Gastrocnemius medialis (tissue), 4 donors: Measurements from ENCODE around the gene CAND2. TPM values are rescaled to one million over a fixed set of nuclear protein-coding genes. Genes with fewer than 3 reads are reported as not detected.
"Not testable (repeated sequence)": the region's sequence is repeated elsewhere in the genome, so short reads cannot be mapped to it uniquely, and the experiment has no call there.

Experiments
- ATAC-seq, 2 donors: fragments of 150-250 bp; one replicate each; pipeline ENCODE4 v1.9.1; 2016
- DNase-seq, 2 donors: peaks; one replicate each; pipeline ENCODE4 v3.0.0-alpha.2; 2019
- H3K27ac ChIP-seq, 4 donors: fragments of 200-600 bp; sonication (generic); 1 replicate in 1 of 4; 2 replicates in 3 of 4; pipeline ENCODE4 v1.5.1; 2016 to 2018; ENCODE audit warnings: mild to moderate bottlenecking in 2 of 4, moderate library complexity in 1 of 4
- H3K27me3 ChIP-seq, 3 donors: fragments of 200-600 bp; sonication (generic) in 2 of 3; 1 replicate in 1 of 3; 2 replicates in 2 of 3; pipeline versions ENCODE4 v1.5.1 to v1.6.0; 2016 to 2019; ENCODE audit warnings: mild to moderate bottlenecking in 1 of 3, moderate library complexity in 1 of 3
- H3K36me3 ChIP-seq, 2 donors: fragments of 200-600 bp; sonication (generic) in 1 of 2; one replicate each; pipeline ENCODE4 v1.5.1; 2017 to 2018
- H3K4me1 ChIP-seq, 2 donors: fragments of 200-600 bp; sonication (generic) in 1 of 2; one replicate each; pipeline ENCODE4 v1.5.1; 2016 to 2017; ENCODE audit warnings: mild to moderate bottlenecking in 2 of 2
- H3K4me3 ChIP-seq, 4 donors: fragments of 200-600 bp; sonication (generic) in 3 of 4; 1 replicate in 1 of 4; 2 replicates in 3 of 4; pipeline ENCODE4 v1.5.1; 2016 to 2019; ENCODE audit warnings: mild to moderate bottlenecking in 2 of 4
- H3K9me3 ChIP-seq, 3 donors: fragments of 200-600 bp; sonication (generic) in 2 of 3; 1 replicate in 1 of 3; 2 replicates in 2 of 3; pipeline ENCODE4 v1.5.1; 2016 to 2019
- CTCF ChIP-seq, 5 experiments: fragments of 450-650 bp in 3 of 5; fragments of 200-600 bp in 2 of 5; sonication (generic) in 2 of 5; IDR thresholded peaks in 4 of 5; conservative IDR thresholded peaks in 1 of 5; 1 replicate in 4 of 5; 2 replicates in 1 of 5; pipeline ENCODE4 v1.5.1; 2016 to 2019; ENCODE audit warnings: antibody characterized with exemption in 5 of 5, mild to moderate bottlenecking in 3 of 5, moderate library complexity in 3 of 5
- POLR2A ChIP-seq, 2 donors: fragments of 450-650 bp; IDR thresholded peaks; one replicate each; pipeline ENCODE4 v1.6.1; 2017; ENCODE audit warnings: antibody characterized with exemption in 2 of 2, mild to moderate bottlenecking in 2 of 2, moderate library complexity in 2 of 2
- in situ Hi-C, 4 donors: fragments of 200-750 bp; cut with MboI; loops; one replicate each; pipeline versions ENCODE4 v1.15.0 to v1.8.0; 2017; ENCODE audit warnings: low sequenced_read_pairs in 4 of 4
- intact Hi-C: fragments of 100-400 bp; cut with DNase I; formaldehyde crosslinking; loops from one replicate; pipeline ENCODE4 v1.15.1; 2023; ENCODE audit warnings: low total_unique reads
- total RNA-seq, 4 donors: library from RNA; depleted of rRNA; stranded (reverse); fragments of >200 nt; gene quantifications; one replicate each; pipeline versions ENCODE4 v1.1.0 to v1.2.3, GENCODE V29; 2016

CAND2 gene
- total RNA-seq, 4 donors from 2014 or later = 133 to 308 (median 181) TPM

DNA sequence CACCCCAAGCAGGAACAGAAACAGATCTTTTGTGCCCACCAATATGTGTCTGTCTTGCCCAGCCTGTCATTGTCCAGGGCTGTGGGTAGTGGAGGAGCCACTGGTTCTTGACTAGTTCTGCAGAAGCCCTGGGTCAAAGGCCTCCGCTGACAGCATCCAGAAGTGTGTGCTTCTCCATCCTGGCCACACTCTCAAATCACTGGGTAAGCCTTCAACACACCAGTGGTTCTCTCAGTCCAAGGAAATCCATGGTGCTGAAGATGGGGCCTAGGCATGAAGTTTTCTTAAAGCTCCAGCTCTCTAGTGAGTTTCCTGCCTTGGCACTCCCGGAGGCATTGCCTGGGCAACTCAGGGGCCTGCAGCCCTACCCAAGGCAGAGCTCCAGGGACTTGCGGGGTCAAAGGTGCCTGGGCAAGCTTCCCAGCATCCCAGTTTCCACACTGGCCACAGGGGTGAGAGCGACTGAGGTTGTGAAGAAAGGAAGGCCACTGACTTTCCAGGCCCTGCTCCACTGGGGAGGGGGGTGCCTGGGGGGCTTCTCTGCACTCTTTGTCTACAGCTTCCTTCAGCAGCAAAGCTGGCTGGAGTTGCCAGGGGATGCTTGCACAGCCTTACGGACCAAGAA is 82.8 kb downstream of the CAND2 start:
- no peaks in the 10 kb centered on the region for H3K27me3 ChIP-seq
- in situ Hi-C loops (loop anchor here in 3 of 4 donors (25.0 kb wide), 1 partner anchor 108 kb away; no protein-coding TSS in a partner anchor), intact Hi-C loops (no loop called here)
- no peaks in the 10 kb centered on the region for H3K36me3 ChIP-seq
- no peak overlapping the region for H3K27ac ChIP-seq
- DNase-seq (no peak), ATAC-seq (no peak)
- no peak for TF ChIP-seq POLR2A (IDR thresholded peaks at IDR 0.05)
- TF ChIP-seq CTCF (IDR thresholded peaks at IDR 0.05 in 4 of 5, conservative IDR thresholded peaks at IDR 0.05 in 1 of 5) = no peak
- peaks cover 0 to 11% of the 10 kb centered on the region in 2 donors for H3K4me1 ChIP-seq
- H3K4me3 ChIP-seq = no peak overlapping the region
- no peaks in the 10 kb centered on the region for H3K9me3 ChIP-seq

- ATAC-seq, DNase-seq, H3K36me3 ChIP-seq, intact Hi-C loops, H3K4me3 ChIP-seq, H3K27me3 ChIP-seq, H3K27ac ChIP-seq, H3K9me3 ChIP-seq: not testable (repeated sequence)
- in situ Hi-C loops = loop anchor here in 3 of 4 donors (25.0 kb wide), 1 partner anchor 105 kb away; no protein-coding TSS in a partner anchor
- H3K4me1 ChIP-seq = peaks cover 15 to 21% of the 10 kb centered on the region in 2 donors
These were observed 85.4 kb downstream of the CAND2 start for GRCh38 chr3:12881858-12882257.

GRCh38 chr3:12882336-12883310 is 86.1 kb downstream of the CAND2 start:
- in situ Hi-C loops = loop anchor here in 3 of 4 donors (25.0 kb wide), 1 partner anchor 105 kb away; no protein-coding TSS in a partner anchor
- intact Hi-C loops = no loop called here
- no peaks in the 10 kb centered on the region for H3K27me3 ChIP-seq
- no peak for DNase-seq
- no peak for TF ChIP-seq CTCF (IDR thresholded peaks at IDR 0.05 in 4 of 5, conservative IDR thresholded peaks at IDR 0.05 in 1 of 5)
- TF ChIP-seq POLR2A (IDR thresholded peaks at IDR 0.05) = no peak
- no peaks in the 10 kb centered on the region for H3K9me3 ChIP-seq
- H3K36me3 ChIP-seq = no peaks in the 10 kb centered on the region
- H3K4me1 ChIP-seq = peaks cover 15 to 23% of the 10 kb centered on the region in 2 donors
- no peak for ATAC-seq
- H3K27ac ChIP-seq = no peak overlapping the region
- no peak overlapping the region for H3K4me3 ChIP-seq

GRCh38 chr3:12884186-12884680 is 87.8 kb downstream of the CAND2 start:
- in situ Hi-C loops = loop anchor here in 3 of 4 donors (25.0 kb wide), 1 partner anchor 103 kb away; no protein-coding TSS in a partner anchor
- peak; percentile 44 to 56 for DNase-seq

More at GRCh38 chr3:12884186-12884680, 87.8 kb downstream of the CAND2 start:
- peak overlapping the region; percentile 32 to 56 (median 45) for H3K27ac ChIP-seq
- no peaks in the 10 kb centered on the region for H3K9me3 ChIP-seq
- no peaks in the 10 kb centered on the region for H3K36me3 ChIP-seq
- H3K4me3 ChIP-seq = no peak overlapping the region
- no peaks in the 10 kb centered on the region for H3K27me3 ChIP-seq
- ATAC-seq = peak; percentile 67 to 73
- TF ChIP-seq POLR2A (IDR thresholded peaks at IDR 0.05) (no peak), CTCF (IDR thresholded peaks at IDR 0.05 in 4 of 5, conservative IDR thresholded peaks at IDR 0.05 in 1 of 5) (no peak)
- intact Hi-C loops = no loop called here
- peaks cover 15 to 23% of the 10 kb centered on the region in 2 donors for H3K4me1 ChIP-seq

Other genes starting within 250 kb of the CAND2 start
- gene MKRN2, start 239.6 kb upstream of the CAND2 start, total RNA-seq = 10 to 100 TPM; 14.8 to 29.9 (median 25.1) TPM
- gene RAF1, start 132.6 kb upstream of the CAND2 start, total RNA-seq = 100 to 1,000 TPM; 212 to 346 (median 246) TPM
- 1 to 10 TPM in 1 of 4 donors, under 1 TPM in 1, not detected in 2; 0.62 to 1.2 TPM for gene TMEM40, start 37.4 kb upstream of the CAND2 start, total RNA-seq
- 1,000 to 10,000 TPM in 2 of 4 donors, 100 to 1,000 TPM in 2; 765 to 1,204 (median 990) TPM for gene RPL32, start 44.9 kb downstream of the CAND2 start, total RNA-seq